Testis (tissue), 2 donors: Measurements from ENCODE around the gene SRP19.

Experiments used
- POLR2A ChIP-seq: fragments of 450-650 bp; IDR thresholded peaks from one replicate; pipeline ENCODE4 v1.6.1; 2017; ENCODE audit warnings: antibody characterized with exemption, mild to moderate bottlenecking, moderate library complexity
- TF ChIP-seq, protein P1 (sequence below), 3 experiments: fragments of 450-650 bp in 2 of 3; fragments of 200-600 bp in 1 of 3; sonication (generic) in 1 of 3; IDR thresholded peaks; one replicate each; pipeline ENCODE4 v1.5.1; 2016 to 2019; ENCODE audit warnings: antibody characterized with exemption in 3 of 3, mild to moderate bottlenecking in 2 of 3, moderate library complexity in 1 of 3

DNA sequence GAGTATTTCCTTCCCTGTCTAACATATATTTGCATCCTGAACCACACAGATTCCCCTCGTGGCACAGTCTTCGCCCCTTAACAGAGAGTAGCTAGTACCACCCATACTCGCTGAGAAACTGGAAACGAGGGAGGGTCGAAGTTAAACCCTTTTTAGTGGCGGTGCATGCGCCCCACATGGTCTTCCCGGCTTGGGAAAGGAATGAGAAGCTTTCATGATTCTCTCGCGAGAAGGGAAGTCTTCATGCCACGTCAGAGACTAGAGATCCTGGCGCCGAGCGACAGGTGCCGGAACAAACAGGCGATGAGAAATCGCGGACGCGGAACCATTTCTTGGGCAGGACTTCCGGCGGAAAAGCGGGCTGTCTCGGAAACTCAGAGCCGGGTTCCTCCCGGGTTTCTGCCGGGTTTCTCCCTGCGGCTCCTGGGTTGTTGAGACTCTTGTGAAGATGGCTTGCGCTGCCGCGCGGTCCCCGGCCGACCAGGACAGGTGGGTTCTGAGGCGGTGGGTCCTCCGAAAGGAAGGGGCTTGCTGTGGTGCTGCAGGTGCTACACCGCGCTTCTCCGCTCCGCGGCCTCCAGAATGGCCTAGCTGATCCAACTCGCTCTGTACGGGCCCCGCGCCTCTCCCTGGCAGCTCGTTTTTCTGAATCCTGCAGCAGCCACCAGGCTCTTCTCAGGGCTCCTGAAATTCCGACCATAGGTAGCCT lies at the start of gene SRP19:
- TF ChIP-seq, protein P1, sequence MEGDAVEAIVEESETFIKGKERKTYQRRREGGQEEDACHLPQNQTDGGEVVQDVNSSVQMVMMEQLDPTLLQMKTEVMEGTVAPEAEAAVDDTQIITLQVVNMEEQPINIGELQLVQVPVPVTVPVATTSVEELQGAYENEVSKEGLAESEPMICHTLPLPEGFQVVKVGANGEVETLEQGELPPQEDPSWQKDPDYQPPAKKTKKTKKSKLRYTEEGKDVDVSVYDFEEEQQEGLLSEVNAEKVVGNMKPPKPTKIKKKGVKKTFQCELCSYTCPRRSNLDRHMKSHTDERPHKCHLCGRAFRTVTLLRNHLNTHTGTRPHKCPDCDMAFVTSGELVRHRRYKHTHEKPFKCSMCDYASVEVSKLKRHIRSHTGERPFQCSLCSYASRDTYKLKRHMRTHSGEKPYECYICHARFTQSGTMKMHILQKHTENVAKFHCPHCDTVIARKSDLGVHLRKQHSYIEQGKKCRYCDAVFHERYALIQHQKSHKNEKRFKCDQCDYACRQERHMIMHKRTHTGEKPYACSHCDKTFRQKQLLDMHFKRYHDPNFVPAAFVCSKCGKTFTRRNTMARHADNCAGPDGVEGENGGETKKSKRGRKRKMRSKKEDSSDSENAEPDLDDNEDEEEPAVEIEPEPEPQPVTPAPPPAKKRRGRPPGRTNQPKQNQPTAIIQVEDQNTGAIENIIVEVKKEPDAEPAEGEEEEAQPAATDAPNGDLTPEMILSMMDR (IDR thresholded peaks at IDR 0.05) = no peak
- TF ChIP-seq POLR2A = no peak
